Activated CD4-positive, alpha-beta T cell treated with anti-CD3 and anti-CD28 coated beads, Interleukin-2, amount 10 ng/mL, durations not matched to agents 24 days and 14 days (primary cell): Measurements from ENCODE around the gene ROS1. TPM values are rescaled to one million over a fixed set of nuclear protein-coding genes. Genes with fewer than 3 reads are reported as not detected.
"Not testable (repeated sequence)": the region's sequence is repeated elsewhere in the genome, so short reads cannot be mapped to it uniquely, and the experiment has no call there.

Experiments
- DNase-seq: peaks from one replicate; pipeline ENCODE4 v3.0.0; 2022
- H3K27ac Mint-ChIP-seq: one replicate; pipeline ENCODE4 v1.8.0; 2022; ENCODE audit warnings: mild to moderate bottlenecking, mixed read lengths
- H3K27me3 Mint-ChIP-seq: one replicate; pipeline ENCODE4 v1.8.0; 2022; ENCODE audit warnings: mixed read lengths
- H3K36me3 Mint-ChIP-seq: one replicate; pipeline ENCODE4 v1.8.0; 2022; ENCODE audit warnings: low read depth, mild to moderate bottlenecking, mixed read lengths
- H3K4me1 Mint-ChIP-seq: one replicate; pipeline ENCODE4 v1.8.0; 2021; ENCODE audit warnings: mixed read lengths
- H3K4me3 Mint-ChIP-seq: one replicate; pipeline ENCODE4 v1.8.0; 2022; ENCODE audit warnings: mild to moderate bottlenecking, moderate library complexity, mixed read lengths
- H3K9me3 Mint-ChIP-seq: one replicate; pipeline ENCODE4 v1.8.0; 2021; ENCODE audit warnings: mixed read lengths
- intact Hi-C: fragments of 100-400 bp; cut with micrococcal nuclease; formaldehyde crosslinking; loops from one replicate; pipeline ENCODE4 v1.15.1; 2023
- total RNA-seq: library from RNA; stranded (reverse); gene quantifications from 2 replicates; pipeline ENCODE4 v1.2.3, GENCODE V29; 2022

The ROS1 gene
- total RNA-seq, 1 donor from 2014 or later = not detected

DNA sequence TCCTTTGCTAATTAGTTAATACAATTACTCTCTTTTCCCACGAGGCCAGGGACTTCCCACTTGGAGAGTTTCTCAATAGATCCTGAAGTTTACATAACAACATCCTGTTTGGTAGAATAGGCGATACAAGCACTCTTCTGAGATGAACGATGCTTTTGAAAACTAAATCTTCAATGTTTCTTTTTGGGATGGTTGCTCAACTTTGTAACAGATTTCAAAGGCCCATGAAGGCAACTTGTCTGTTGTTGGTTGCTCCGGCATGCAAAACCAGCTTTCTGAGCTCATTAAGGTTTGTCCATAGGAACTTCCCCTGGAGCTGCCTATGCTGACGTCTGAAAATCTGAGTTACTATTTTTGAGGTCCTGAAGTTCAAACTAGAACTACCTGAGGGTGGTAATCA is 25.9 kb upstream of the ROS1 start:
- intact Hi-C loops = loop anchor here (10.0 kb wide), 1 partner anchor 107 kb away; no protein-coding TSS in a partner anchor
- Mint-ChIP-seq H3K27ac (no peak overlapping the region), H3K9me3 (no peaks in the 10 kb centered on the region), H3K27me3 (peaks cover 43% of the 10 kb centered on the region), H3K4me1 (no peaks in the 10 kb centered on the region), H3K4me3 (no peak overlapping the region), H3K36me3 (no peaks in the 10 kb centered on the region)
- no peak for DNase-seq

DNA sequence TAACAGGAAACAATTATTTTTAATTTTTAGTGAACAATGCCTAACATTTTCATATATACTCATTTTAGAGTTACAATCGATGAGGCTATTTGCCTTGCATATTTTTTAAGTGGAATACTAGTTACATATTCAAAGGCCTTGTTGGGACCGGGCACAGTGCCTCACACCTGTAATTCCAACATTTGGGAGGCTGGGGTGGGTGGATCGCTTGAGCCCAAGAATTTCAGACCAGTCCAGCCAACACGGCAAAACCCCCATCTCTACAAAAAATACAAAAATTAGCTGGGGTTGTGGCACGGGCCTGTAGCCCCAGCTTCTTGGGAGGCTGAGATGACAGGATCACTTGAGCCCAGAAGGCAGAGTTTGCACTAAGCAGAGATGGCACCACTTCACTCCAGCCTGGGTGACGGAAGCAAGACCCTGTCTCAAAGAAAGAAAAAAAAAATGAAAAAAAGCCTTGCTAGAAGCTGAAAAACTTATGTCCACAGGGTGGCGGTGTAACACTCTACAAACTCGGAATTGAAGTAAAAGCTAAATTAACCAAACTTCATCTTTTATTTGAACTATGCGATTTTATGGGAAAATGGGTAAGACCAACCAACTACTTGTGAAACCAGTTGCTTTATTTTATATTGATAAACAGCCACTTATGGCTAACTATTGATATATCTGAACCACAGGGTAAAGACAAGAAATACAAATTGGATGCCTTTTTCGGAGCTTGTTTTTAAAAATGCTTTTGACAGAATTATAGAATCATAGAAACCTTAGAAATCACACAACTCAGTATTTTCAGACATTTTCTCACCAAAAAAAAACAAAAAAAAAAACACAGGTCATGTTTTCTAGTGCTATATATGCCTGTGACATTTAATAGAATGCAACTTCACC is 24.1 kb upstream of the ROS1 start:
- H3K27ac Mint-ChIP-seq = no peak overlapping the region
- DNase-seq = peak; percentile 88
- intact Hi-C loops = loop anchor here (1.0 to 10.0 kb wide), 3 partner anchors 105 to 156 kb away; no protein-coding TSS in a partner anchor
- no peaks in the 10 kb centered on the region for H3K9me3 Mint-ChIP-seq
- H3K4me1 Mint-ChIP-seq = no peaks in the 10 kb centered on the region
- no peak overlapping the region for H3K4me3 Mint-ChIP-seq
- H3K36me3 Mint-ChIP-seq = no peaks in the 10 kb centered on the region
- H3K27me3 Mint-ChIP-seq = peaks cover 47% of the 10 kb centered on the region

- Mint-ChIP-seq H3K27me3 (peaks cover 48% of the 10 kb centered on the region), H3K4me1 (no peaks in the 10 kb centered on the region), H3K4me3 (no peak overlapping the region), H3K9me3 (no peaks in the 10 kb centered on the region), H3K27ac (no peak overlapping the region), H3K36me3 (no peaks in the 10 kb centered on the region)
- no peak for DNase-seq
- intact Hi-C loops = no loop called here
Measured at GRCh38 chr6:117448732-117449485, 23.2 kb upstream of the ROS1 start.

DNA sequence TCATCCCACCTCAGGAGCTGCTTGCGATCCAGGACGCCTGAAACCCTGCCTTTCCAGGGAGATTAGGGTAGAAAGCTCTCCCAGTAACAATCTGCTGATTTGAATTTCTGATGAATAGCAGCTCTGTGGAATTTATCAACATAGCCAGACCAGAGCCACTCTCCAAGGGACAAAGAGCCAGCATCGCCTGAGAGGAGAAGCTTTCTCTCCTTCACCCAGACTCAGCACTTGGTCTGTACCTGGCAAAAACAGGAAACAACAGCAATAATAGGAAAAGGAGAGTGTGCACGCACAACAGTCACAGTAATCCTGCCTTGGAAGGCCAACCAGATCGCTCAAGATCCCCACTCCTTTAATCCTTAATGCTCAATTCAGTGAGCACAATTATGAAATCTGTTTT is 22.3 kb upstream of the ROS1 start:
- peaks cover 51% of the 10 kb centered on the region for H3K27me3 Mint-ChIP-seq
- H3K4me1 Mint-ChIP-seq = no peaks in the 10 kb centered on the region
- no peak for DNase-seq
- H3K27ac Mint-ChIP-seq = no peak overlapping the region
- H3K36me3 Mint-ChIP-seq = no peaks in the 10 kb centered on the region
- no peak overlapping the region for H3K4me3 Mint-ChIP-seq
- H3K9me3 Mint-ChIP-seq = no peaks in the 10 kb centered on the region
- intact Hi-C loops = no loop called here

- DNase-seq = no peak
- intact Hi-C loops = no loop called here
- Mint-ChIP-seq H3K27ac (no peak overlapping the region), H3K4me1 (no peaks in the 10 kb centered on the region), H3K9me3 (no peaks in the 10 kb centered on the region), H3K4me3 (no peak overlapping the region), H3K27me3 (peaks cover 54% of the 10 kb centered on the region), H3K36me3 (no peaks in the 10 kb centered on the region)
Measured at GRCh38 chr6:117446861-117447260, 21.1 kb upstream of the ROS1 start.

- Mint-ChIP-seq H3K4me3 (no peak overlapping the region), H3K27me3 (peaks cover 49% of the 10 kb centered on the region), H3K36me3 (no peaks in the 10 kb centered on the region), H3K4me1 (no peaks in the 10 kb centered on the region), H3K9me3 (no peaks in the 10 kb centered on the region), H3K27ac (no peak overlapping the region)
- DNase-seq = no peak
- intact Hi-C loops = no loop called here
Measured at GRCh38 chr6:117444600-117444999, 18.9 kb upstream of the ROS1 start.

DNA sequence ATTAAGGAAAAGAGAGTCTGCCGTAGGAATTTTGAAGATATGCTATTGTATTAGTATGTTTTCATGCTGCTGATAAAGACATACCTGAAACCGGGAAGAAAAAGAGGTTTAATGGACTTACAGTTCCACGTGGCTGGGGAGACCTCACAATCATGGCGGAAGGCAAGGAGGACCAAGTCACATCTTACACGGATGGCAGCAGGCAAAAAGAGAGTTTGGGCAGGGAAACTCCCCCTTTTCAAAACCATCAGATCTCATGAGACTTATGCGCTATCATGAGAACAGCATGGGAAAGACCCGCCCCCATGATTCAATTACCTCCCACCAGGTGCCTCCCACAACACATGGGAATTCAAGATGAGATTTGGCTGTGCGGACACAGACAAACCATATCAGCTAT is 16.6 kb upstream of the ROS1 start:
- H3K27ac Mint-ChIP-seq, H3K4me1 Mint-ChIP-seq, H3K36me3 Mint-ChIP-seq, DNase-seq, intact Hi-C loops, H3K9me3 Mint-ChIP-seq, H3K4me3 Mint-ChIP-seq: not testable (repeated sequence)
- peaks cover 41% of the 10 kb centered on the region for H3K27me3 Mint-ChIP-seq

- H3K4me3 Mint-ChIP-seq = no peak overlapping the region
- intact Hi-C loops = no loop called here
- DNase-seq = no peak
- H3K27me3 Mint-ChIP-seq = peaks cover 36% of the 10 kb centered on the region
- H3K36me3 Mint-ChIP-seq = no peaks in the 10 kb centered on the region
- no peaks in the 10 kb centered on the region for H3K9me3 Mint-ChIP-seq
- no peaks in the 10 kb centered on the region for H3K4me1 Mint-ChIP-seq
- no peak overlapping the region for H3K27ac Mint-ChIP-seq
Measured at GRCh38 chr6:117441824-117442264, 16.1 kb upstream of the ROS1 start.

GRCh38 chr6:117440706-117441525 is 15.2 kb upstream of the ROS1 start:
- Mint-ChIP-seq H3K4me1 (no peaks in the 10 kb centered on the region), H3K27me3 (peaks cover 39% of the 10 kb centered on the region), H3K27ac (no peak overlapping the region), H3K4me3 (no peak overlapping the region), H3K36me3 (no peaks in the 10 kb centered on the region), H3K9me3 (no peaks in the 10 kb centered on the region)
- DNase-seq = no peak
- intact Hi-C loops = no loop called here

- Mint-ChIP-seq H3K27ac (no peak overlapping the region), H3K36me3 (no peaks in the 10 kb centered on the region), H3K4me3 (no peak overlapping the region), H3K9me3 (no peaks in the 10 kb centered on the region), H3K4me1 (no peaks in the 10 kb centered on the region), H3K27me3 (peaks cover 38% of the 10 kb centered on the region)
- intact Hi-C loops = no loop called here
- DNase-seq = no peak
Measured at GRCh38 chr6:117432273-117432672, 6.5 kb upstream of the ROS1 start.

DNA sequence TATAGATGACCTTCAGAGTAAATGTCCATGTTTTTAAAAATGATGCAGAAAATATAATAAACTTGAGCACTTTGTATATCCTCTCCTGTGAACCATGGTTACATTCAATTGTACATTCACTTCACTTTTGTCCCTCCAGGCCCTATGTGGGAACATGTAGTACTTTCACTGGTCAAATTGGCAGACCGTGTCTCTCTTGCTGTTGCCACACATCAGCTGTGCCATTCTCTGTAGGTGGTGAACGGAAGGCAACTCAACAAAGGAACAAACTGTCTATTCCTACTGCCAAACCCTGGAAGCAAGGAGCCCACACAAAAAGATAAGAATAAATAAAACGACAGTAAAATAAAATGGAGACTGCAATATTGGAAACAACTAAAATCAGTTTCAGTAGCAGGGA is 2.0 kb downstream of the ROS1 start:
- Mint-ChIP-seq H3K9me3 (no peaks in the 10 kb centered on the region), H3K4me3 (no peak overlapping the region), H3K4me1 (no peaks in the 10 kb centered on the region), H3K27ac (no peak overlapping the region), H3K36me3 (no peaks in the 10 kb centered on the region), H3K27me3 (peaks cover 21% of the 10 kb centered on the region)
- no peak for DNase-seq
- intact Hi-C loops = no loop called here

DNA sequence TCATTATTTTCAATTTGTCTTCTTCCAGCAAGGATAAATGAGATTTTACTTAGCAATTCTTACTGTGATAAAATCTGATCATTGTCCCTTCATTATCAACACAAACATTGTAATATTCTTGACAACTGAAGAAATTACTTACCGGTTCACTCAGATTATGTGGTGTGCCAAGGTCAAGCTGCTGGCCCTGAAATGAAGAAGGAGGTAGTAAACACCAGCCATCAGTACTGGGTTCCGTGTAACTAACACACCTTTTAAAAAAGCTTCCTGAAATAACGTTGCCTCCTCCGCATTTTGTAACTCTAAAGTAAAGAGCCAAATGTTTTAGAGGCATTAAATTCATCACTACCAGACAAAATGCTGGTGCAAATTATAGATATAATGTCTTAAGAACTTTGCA is 7.4 kb downstream of the ROS1 start:
- Mint-ChIP-seq H3K36me3 (no peaks in the 10 kb centered on the region), H3K9me3 (no peaks in the 10 kb centered on the region), H3K27me3 (peaks cover 14% of the 10 kb centered on the region), H3K27ac (no peak overlapping the region), H3K4me3 (no peak overlapping the region), H3K4me1 (no peaks in the 10 kb centered on the region)
- intact Hi-C loops = no loop called here
- no peak for DNase-seq

- intact Hi-C loops = no loop called here
- no peaks in the 10 kb centered on the region for H3K9me3 Mint-ChIP-seq
Measured at GRCh38 chr6:117417851-117418250, 7.9 kb downstream of the ROS1 start.

More at GRCh38 chr6:117417851-117418250, 7.9 kb downstream of the ROS1 start:
- Mint-ChIP-seq H3K36me3 (no peaks in the 10 kb centered on the region), H3K27me3 (peaks cover 10% of the 10 kb centered on the region), H3K4me1 (no peaks in the 10 kb centered on the region), H3K4me3 (no peak overlapping the region), H3K27ac (no peak overlapping the region)
- no peak for DNase-seq
